Cerebellar nuclear complex (tissue), 1 donor: Measurements from ENCODE around the gene ALOXE3.

Experiments used
- DNase-seq, 2 experiments: peaks; one replicate each; lab custom pipeline; 2025; lab: John Stamatoyannopoulos, UW

The ALOXE3 gene

GRCh38 chr17:8141741-8142140, 23.4 kb upstream of the ALOXE3 start:
- no peak for DNase-seq

GRCh38 chr17:8141045-8141444, 22.7 kb upstream of the ALOXE3 start:
- DNase-seq: no peak

GRCh38 chr17:8140065-8141029, 22.0 kb upstream of the ALOXE3 start:
- DNase-seq: no peak

GRCh38 chr17:8138672-8139371, 20.5 kb upstream of the ALOXE3 start:
- peak; percentile 48 to 78 for DNase-seq

GRCh38 chr17:8138374-8138671, 20.0 kb upstream of the ALOXE3 start:
- no peak for DNase-seq

- DNase-seq: no peak
Observed at GRCh38 chr17:8137645-8138373, 19.5 kb upstream of the ALOXE3 start.

- no peak for DNase-seq
Observed at GRCh38 chr17:8133941-8134340, 15.6 kb upstream of the ALOXE3 start.

GRCh38 chr17:8133399-8133798, 15.1 kb upstream of the ALOXE3 start:
- DNase-seq: no peak

- no peak for DNase-seq
Observed at GRCh38 chr17:8131844-8132441, 13.6 kb upstream of the ALOXE3 start.

GRCh38 chr17:8128125-8128784, 9.9 kb upstream of the ALOXE3 start:
- DNase-seq: no peak

GRCh38 chr17:8126491-8127066, 8.3 kb upstream of the ALOXE3 start:
- DNase-seq: no peak

GRCh38 chr17:8125947-8126490, 7.7 kb upstream of the ALOXE3 start:
- no peak for DNase-seq

- peak in 1 of 2 experiments; percentile 31 for DNase-seq
Observed at GRCh38 chr17:8125154-8125946, 7.0 kb upstream of the ALOXE3 start.

- no peak for DNase-seq
Observed at GRCh38 chr17:8124350-8125153, 6.2 kb upstream of the ALOXE3 start.

GRCh38 chr17:8123695-8124349, 5.5 kb upstream of the ALOXE3 start, which contains the start of gene HES7:
Gene HES7, minus strand, starts transcription at chr17:8124106. Its CDS starts 22 bp downstream, at chr17:8124084.
- DNase-seq: no peak

- no peak for DNase-seq
Observed at GRCh38 chr17:8122924-8123694, 4.8 kb upstream of the ALOXE3 start.

GRCh38 chr17:8122422-8122923, 4.2 kb upstream of the ALOXE3 start:
- no peak for DNase-seq
